ENCODE data around the gene CSTA. TPM values are rescaled to one million over a fixed set of nuclear protein-coding genes. Genes with fewer than 3 reads are reported as not detected.
A peak's percentile ranks its signal among the peaks of the same experiment; 100 is the strongest.

The CSTA gene
- polyA plus RNA-seq, 1 donor, result 0.32 TPM

DNA sequence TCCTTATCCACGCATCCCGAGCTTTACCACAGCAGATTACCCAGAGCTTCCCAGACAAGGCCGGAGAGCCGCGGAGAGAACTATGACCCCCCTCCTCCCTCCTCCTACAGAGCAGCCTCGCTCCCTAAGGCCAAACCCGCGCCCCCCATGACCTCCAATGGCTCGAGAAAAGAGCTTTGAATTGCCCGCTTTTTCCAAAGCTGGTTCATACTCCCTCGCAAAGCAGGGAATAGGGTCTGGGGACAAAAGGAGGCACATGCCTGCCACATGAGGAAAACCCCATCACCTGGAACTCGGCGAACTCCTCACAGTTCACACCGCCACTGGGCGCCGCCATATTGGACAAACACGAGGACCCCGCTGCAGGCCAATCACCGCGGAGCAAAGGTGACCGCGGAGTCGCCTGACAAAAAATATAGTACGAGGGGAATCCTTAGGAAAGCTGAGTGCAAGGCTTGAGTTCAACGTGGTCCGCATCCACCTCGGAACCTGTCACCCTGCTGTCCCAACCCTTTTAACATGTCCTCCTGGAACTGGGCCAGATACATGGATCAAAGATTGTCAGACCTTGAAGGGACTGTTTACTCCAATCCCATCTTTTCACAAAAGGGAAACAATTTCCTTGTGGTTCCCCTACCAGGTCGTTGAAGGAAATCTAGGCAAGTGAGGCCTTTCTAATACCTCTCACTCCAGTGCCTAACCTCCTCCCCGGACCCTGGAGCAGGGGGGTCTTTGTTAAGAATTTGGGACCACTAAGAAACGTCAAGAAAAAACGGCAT is 58.0 kb downstream of the CSTA start, which contains the start of gene MIX23:
Gene MIX23 (minus strand): TSS at position 344 of the 779 bp plus-strand sequence. CDS start 7 bp downstream, at position 337.
- peak; percentile 91 for DNase-seq

DNA sequence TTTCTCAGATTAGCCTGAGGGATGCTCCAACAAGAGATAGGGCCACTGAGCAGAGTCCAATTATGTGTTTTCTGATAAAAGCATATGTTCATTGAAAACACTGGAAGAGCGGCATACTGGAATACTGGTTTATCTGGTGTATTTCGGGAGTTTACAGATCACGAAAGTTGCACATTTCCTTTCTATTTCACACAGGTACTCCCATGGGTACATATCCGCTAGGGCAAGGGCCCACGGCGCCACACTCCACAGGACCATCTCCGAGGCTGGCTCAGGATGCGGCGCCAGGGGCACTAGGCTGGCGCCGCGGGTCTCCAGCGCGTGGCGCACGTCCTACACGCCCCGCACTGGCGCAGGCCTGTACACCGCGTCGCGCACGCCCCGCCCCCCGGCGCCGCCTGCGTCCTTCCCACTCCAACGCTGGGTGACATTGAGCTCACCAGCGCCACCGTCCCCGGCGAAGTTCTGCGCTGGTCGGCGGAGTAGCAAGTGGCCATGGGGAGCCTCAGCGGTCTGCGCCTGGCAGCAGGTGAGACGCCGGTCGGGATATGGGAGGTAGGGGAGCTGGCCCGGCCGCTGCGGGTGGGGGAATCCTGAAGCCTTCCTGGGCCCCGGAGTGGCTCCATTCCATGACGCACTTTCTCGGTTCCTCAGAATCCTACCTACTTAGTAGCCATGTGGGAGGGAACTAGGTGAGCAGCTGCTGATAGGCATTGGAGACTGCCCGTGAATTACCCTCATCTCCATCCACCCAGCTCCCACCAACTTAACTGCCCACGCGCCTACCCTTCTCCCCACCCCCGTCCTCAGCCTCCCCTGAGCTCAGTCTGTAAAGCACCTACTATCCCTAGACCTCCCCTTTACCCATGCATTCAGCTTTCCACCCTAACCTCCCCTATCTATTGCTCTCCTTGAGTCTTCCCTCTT is 59.0 kb downstream of the CSTA start, which contains the start of gene FAM162A:
Gene FAM162A (plus strand): TSS at position 412 of the 927 bp plus-strand sequence. CDS start 84 bp downstream, at position 496.
- DNase-seq, result peak; percentile 95

DNA sequence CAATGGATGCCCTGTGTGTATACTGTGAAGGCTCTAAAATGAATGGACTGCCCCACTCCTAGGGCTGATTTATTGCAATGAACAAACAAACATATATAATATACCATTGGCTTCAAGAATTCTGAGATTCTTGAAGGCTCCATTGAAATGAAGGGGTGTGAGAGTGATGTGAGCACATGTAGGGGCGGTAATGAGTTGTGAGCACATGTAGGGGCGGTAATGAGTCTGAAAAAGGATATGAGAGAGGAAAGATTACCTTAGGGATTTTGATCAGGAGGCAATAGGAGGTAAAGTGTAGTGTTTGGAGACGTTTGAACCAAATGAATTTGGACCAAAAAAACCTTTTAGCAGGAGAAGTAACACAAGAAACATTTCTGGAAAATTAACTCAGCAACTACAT is 62.7 kb downstream of the CSTA start:
- no peak for DNase-seq

DNA sequence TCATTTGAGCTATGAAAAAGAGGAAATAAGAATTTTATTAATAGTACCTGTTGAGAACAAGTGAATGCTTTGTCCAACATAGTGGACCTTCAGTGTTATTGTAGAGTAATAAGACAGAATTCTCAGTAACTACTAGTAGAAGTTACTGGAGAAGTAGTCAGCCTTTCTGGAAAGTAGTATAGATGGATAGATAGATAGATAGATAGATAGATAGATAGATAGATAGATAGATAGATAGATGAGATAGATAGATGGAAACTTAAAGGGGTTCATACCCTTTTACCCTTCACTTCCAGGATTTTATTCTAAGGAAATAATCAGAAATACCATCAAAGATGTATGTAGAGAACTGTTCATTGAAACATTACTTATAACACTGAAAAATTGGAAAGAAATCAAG is 64.1 kb downstream of the CSTA start:
- no peak for DNase-seq

DNA sequence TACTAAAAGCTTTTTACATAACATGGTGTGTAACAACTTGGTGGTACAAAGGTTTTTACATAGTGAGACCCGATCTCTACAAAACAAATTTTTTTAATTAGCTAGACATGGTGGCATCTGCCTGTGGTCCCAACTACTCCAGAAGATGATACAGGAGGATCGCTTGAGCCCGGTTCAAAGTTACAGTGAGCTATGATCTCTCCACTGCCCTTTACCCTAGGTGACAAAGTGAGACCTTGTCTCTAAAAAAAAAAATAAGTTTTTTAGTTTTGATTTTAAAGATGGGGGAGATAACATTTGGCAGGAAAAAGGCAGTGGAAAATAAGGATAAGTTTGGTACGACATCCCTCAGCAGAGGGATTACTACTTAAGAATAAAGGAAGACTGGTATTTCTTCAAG is 64.8 kb downstream of the CSTA start:
- DNase-seq, result no peak

DNA sequence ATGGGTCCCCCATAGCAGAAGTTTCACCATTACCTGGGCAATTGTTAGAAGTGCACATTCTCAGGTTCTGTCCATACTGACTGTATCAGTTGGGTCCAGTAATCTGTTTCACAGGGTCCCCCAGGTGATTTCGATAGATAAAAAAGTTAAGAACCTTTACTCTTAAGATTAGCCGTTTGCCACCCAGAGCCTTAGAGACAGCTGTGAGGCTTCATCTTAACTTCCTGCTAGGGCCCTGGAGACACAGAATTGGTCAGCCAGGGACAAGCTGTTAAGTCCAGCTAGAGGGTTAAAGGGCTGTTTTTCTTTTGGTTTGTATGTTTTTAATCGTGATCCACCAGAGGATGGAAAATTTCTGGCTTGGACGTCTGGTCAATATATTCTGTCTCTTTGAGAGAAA is 65.6 kb downstream of the CSTA start:
- no peak for DNase-seq

Other genes with a start within 250 kb of the CSTA start
- gene CASR, start 141.6 kb upstream of the CSTA start, polyA plus RNA-seq (ENCODE audit: insufficient read length), result 24.9 TPM
- gene MIX23, start 58.0 kb downstream of the CSTA start, polyA plus RNA-seq (ENCODE audit: insufficient read length), result 68.0 TPM
- gene FAM162A, start 58.9 kb downstream of the CSTA start, polyA plus RNA-seq (ENCODE audit: insufficient read length), result 62.2 TPM
- gene WDR5B, start 90.8 kb downstream of the CSTA start, polyA plus RNA-seq (ENCODE audit: insufficient read length), result 11.6 TPM
- gene KPNA1, start 189.7 kb downstream of the CSTA start, polyA plus RNA-seq (ENCODE audit: insufficient read length), result 57.1 TPM
- gene PARP9, start 239.1 kb downstream of the CSTA start, polyA plus RNA-seq (ENCODE audit: insufficient read length), result 17.4 TPM
- 15.1 TPM for gene DTX3L, start 239.1 kb downstream of the CSTA start, polyA plus RNA-seq (ENCODE audit: insufficient read length)